NCI-H82 treated with DMSO at 0.1 percent for 48 hours (cell line): ENCODE measurements around the gene HPCAL4.

Experiments used
- DNase-seq: peaks from one replicate; lab custom pipeline; 2025; ENCODE audit not compliant: unreplicated experiment; lab: John Stamatoyannopoulos, UW

The HPCAL4 gene

GRCh38 chr1:39678889-39679288, 12.3 kb downstream of the HPCAL4 start:
- no peak for DNase-seq

- DNase-seq: no peak
These were observed 13.6 kb downstream of the HPCAL4 start for GRCh38 chr1:39677645-39678044.

DNA sequence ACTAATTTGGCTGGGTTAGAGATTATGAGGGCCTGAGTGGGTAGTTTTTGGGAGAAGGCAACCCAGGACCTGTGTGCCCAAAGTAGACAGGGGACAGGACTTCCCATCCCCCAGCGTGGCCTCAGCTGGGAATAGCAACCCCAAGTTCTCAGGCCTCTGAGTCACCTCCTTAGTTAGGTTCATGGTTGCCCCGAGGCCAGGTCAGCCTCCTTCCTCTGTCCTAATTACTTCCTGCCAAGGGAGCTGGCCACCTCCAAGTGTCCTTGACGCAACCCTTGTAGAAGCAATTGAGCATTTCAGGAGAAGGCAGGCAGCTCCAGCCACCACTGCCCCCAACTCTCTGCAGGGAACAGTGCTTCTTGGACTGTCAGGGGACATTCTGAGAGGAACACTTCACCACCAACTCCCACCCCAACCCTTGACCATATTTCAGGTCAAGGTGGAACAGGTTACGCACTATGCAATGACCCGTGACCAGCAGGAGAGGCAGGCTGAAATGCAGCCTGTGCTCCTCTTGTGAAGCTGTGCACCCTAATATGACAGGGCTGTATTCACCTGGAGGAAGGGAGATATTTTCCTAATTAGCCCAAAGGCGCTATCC, 14.2 kb downstream of the HPCAL4 start:
- no peak for DNase-seq

DNA sequence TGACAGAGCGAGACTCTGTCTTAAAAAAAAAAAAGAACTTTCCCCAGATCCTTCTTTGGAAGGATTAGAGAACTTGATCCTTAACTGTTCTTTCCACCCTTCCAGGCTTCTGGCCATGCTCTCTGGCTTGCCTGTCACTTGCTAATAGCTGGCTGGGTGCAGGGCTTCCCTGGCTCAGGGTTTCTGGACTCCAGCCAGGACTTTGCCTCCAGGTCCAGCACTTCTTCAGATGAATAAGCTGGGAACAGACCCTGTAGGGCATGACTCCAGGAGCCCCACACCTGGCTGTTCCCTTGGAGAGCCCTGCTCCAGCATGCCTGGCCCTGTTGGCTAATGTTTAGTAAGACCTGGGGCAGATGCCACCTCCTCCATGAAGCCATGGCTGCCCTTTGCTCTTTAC, 16.0 kb downstream of the HPCAL4 start:
- no peak for DNase-seq

DNA sequence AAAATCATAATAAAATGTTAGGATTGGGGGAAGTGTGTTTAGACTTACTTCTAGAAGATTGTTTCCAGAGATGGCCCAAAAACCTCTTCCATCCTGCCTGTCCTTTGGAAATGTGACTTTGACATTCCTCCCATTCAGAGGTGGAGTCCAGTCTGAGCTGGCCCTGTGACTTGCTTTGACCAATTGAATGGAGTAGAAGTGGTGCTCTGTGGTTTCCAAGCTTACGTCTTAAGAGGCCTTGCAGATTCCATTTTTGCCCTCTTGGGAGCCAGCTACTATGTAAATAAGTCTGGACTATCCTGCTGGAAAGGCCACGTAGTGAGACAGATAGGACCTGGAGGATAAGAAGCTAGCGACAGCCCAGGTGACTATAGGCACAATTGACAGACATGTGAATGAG, 18.0 kb downstream of the HPCAL4 start:
- DNase-seq: no peak

DNA sequence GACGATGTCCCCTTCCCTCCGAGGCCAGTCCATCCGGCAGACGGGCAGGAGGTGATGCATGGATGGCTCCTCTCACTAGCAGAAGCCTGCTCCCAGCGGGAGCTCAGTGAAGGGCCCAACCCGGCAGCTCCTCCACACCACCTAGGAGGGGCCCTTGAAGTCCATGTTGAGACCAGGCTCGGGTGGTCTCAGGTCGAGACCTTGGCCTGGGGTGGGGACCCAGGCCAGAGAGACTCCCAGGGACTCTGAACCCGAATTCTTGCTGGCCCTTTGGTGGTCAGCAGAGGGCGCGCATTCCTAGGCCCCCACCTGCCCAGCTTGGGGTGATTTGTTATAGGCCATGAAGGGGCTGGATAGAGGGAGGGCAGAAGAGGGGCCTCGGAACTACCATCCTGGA, 18.7 kb downstream of the HPCAL4 start:
- DNase-seq: no peak

DNA sequence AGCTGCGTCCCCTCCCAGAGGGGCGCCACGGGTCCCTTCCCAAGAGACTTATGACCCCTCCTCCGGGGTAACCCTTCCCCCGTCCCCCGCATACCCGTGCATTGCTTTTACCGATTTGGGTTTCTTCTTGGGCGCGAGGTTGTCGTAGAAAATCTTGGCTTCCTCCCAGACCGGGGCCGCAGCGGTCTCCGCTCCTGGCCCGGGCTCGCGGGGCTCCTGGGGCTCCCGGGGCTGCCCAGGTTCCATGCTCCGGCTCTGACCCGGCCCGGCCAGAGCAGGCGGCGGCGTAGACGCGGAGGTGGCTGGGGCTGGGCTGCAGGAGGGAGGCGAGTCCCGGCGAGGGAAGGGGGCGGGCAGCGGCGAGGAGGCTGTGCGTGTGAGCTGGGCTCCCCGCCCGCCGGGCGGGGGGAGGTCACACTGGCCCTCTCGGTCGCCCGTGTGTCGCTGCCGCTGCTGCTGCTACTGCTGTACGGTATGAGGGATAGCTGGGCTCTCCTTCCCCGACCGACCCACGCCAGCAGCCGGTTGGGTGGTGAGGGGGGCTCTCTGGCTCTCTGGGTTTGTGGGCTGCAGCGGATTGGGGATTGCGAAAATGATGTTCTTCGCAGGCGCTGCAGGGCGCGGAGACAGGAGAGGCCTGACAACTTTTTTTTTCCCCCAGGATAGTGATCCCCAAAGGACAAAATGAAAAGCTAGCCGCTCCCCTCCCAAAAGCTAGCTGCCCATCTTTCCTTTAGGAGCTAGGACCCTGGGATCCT, 19.3 kb downstream of the HPCAL4 start, which contains the start of gene NT5C1A:
TSS of gene NT5C1A (minus strand) at position 315 of the 758 bp plus-strand sequence. CDS start at position 246, 69 bp downstream.
- DNase-seq: no peak

DNA sequence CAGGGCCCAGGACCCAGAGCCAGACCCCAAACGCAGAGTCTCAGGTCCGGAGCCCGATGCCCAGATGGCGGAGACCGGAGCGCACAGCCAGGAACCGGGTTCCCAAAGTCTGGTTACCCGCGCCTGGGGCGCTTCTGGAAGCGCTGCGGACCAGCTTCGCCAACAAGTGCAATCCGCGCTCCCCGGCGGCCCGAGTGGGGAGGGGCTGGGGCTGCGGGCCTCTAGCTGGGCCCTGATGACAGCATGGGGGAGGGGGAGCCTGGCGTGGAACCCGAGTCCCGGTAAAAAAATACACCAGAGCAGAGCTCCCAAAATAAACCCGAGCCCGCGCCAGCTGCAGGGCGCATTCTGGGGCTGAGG, 19.8 kb downstream of the HPCAL4 start:
- no peak for DNase-seq

DNA sequence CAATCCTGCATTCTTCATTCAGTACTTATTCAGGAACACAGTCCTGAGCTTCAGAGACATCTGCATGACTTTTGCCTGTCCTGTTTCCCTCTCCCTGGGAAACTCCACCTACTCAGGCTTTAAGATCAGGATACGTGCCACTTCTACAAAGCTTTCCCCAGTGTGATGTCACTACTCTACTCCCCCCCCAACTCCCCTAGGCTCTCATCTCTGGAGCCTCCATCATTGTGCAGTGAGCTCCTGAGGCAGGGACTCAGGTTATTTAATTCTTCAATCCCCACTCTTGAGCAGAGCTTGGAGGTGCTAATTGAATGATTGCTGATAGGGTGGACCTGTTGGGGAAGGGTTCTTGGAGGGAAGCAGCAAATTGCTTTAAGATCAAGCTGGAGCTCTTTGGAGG, 20.5 kb downstream of the HPCAL4 start:
- no peak for DNase-seq

GRCh38 chr1:39668894-39669293, 22.3 kb downstream of the HPCAL4 start:
- no peak for DNase-seq

- DNase-seq: no peak
These were observed 23.1 kb downstream of the HPCAL4 start for GRCh38 chr1:39668111-39668510.

DNA sequence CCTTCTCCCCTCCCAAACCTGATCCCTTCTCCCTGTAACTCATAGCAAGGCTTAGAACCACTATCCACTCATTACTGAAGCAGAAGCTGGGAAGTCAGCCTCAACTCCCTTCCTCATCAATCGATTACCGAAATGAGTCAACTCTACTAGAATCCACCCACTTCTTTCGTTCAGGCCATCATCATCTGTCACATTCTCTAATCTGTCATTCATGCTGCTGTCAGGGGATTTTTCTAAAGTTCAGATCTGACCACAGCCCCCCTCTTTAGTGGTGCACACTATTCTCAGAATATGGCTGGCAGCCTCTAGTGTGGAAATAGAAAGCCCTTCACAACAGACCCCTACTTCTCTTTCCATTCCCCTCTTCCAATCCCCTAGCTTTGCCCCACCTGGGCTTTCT, 24.5 kb downstream of the HPCAL4 start:
- DNase-seq: no peak

GRCh38 chr1:39663559-39663958, 27.7 kb downstream of the HPCAL4 start:
- DNase-seq: peak; percentile 18

DNA sequence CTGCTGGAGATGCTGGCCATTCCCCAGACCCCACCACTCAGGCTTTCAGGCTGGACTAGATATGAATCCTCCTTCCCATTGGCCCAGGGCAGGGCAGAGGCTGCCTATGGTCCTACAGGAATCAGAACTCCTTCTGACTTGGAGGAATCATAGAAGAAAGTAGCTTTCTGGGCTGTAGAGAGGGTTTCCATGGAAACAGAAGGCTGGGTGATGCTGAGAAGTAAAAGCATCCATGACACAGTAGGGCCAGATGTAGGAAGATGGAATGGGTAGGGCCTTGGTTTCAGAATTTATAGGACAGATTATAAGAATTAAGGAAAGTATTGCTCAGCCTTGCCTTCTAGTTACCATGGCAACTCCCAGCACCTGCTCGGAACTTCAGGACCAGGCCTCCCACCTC, 28.4 kb downstream of the HPCAL4 start:
- DNase-seq: no peak

DNA sequence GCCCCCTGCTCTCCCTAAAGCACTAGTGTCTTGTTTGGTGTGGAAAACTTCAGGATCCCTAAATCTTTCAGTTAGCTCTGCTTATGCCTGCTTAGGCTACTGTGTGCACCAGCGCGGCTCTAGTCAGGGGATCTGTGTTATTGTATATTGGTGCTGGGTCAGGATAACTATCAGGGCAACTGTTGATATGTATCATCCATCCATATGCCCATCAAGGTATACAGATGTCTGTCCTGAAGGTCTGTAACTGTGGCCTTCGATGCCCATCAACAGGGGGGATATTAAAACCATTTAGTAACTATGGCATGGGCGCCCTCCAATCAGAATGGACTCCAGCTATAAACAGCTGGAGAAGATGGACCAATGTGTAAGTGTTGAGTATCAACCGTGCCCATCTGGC, 31.7 kb downstream of the HPCAL4 start:
- DNase-seq: no peak

- no peak for DNase-seq
These were observed 32.1 kb downstream of the HPCAL4 start for GRCh38 chr1:39659110-39659509.

GRCh38 chr1:39657923-39658485, 33.2 kb downstream of the HPCAL4 start:
- DNase-seq: peak; percentile 26

GRCh38 chr1:39657402-39657801, 33.8 kb downstream of the HPCAL4 start:
- DNase-seq: no peak

DNA sequence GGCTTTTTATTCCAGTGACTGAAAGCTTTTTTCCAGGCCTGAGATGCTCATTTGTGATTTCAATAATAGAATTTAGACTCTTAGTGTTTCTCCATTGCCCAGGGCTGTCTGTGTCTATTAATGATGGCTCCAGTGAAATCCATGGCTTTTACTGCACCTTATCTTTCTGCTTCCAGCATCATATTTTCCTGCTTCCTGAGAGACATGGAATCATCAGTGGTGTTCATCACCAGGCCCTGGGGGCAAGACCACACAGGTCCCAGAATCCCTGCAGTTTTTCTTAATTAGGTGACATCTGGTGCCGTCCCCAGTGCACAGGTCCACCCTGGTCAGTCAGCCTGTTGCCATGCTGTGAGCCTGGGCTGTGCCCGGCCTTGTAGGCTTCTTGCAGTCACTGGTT, 34.8 kb downstream of the HPCAL4 start:
- no peak for DNase-seq

DNA sequence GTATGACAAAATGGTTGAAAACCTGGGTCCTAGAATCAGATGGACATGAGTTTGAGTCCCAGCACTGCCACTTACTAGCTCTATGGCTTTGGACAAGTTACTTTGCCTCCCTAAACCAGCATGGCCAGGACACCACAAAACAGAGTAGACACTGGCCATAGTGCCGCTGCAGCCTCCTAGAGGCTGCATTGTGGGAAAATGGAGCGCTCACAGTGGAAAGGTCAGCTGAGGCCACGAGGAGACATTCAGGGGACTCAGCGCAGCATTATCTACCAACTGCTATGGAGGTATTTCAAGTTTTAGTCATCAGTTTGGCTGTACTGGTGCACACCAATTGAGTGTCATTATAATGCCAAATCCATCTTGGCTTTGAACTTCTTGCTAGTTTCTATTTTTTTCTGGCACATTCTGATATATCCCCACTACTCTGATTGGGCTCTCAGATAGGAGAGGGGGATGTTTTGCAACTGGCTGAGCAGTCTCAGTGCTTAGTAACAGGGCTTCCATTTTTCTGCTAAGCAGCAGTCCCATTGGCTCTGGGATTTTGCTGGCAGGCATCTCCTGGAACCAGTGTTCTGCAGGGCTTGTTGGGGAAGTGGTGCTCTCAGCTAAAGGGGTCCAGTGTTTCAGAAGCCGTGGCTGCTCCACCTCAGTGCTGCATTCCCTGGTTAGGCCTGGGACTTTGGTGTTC, 35.5 kb downstream of the HPCAL4 start:
- no peak for DNase-seq

GRCh38 chr1:39654291-39654690, 36.9 kb downstream of the HPCAL4 start:
- DNase-seq: no peak

DNA sequence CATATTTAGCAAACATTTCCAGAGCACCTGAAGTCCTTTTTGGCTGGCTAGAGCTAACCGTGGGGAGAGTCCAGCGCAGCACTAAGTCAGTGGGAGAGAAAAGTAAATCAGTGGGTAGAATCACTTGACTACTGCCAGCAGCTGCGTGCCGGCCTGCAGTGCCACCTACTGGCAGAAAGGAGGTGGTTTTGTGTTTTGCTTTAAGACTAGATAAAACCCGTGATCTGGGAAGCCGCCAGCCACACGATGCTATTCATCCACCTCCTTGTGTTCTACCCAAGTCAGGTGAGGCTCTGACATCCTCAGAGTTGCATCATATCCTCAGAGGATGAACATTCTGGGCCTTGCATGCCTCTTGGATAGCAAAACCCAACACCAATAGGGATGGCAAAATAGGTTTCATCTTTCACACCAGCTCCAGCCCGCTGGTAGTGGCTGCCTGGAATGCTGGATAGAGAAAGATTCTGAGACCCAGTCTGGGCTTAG, 37.6 kb downstream of the HPCAL4 start:
- peak; percentile 60 for DNase-seq
